ENCODE measurements around the gene OBP2B.
"Not testable (repeated sequence)": the region's sequence is repeated elsewhere in the genome, so short reads cannot be mapped to it uniquely, and the experiment has no call there.

OBP2B gene

DNA sequence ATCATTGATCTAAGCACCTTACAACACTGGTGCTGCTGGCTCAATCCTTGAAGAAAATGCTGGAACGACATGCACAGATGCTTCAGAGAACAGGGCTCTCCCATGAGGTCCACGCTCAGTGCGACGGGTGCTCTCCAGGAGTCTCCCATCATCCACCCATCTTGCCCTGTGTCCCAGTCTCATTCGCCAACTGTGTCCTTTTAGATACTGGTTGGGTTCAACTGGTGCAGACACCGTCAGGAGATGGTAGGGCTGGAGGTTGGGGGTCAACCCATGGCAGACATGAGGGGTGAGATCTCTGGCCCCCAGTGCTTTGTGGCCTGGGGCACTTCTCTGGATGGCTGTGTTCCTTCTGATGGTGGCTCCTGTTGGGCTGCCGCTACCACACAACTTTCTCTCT, 1.6 kb upstream of the OBP2B start:
- Histone ChIP-seq H3K36me3 (ENCODE audit: insufficient read depth, low read depth, low read length) (no peaks in the 10 kb centered on the region), H3K9ac (ENCODE audit: low read depth, low read length) (no peak overlapping the region), H3K27ac (ENCODE audit: low read length) (no peak overlapping the region), H3K27me3 (ENCODE audit: insufficient read depth, low read length) (peaks cover 51% of the 10 kb centered on the region), H3K4me1 (ENCODE audit: insufficient read depth, low read length) (no peaks in the 10 kb centered on the region), H3K4me3 (ENCODE audit: low read length) (no peak overlapping the region), H3K9me3 (ENCODE audit: insufficient read depth, low read depth, low read length) (no peaks in the 10 kb centered on the region)

DNA sequence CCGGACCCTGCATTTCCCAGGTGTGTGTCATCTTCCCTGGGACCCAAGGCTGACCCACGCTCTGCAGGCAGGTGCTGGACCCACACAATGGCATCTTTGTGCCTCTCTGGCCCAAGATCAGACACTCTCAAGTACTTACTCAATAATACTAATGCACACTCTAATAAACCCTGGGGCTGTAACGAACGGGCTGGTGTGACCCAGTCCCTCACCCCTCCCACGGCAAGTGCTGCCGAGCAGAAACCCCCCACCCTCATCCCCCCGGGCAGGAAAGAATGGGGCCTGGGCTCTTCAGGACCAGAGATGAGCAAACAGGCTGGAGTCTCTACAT, 1.1 kb upstream of the OBP2B start:
- H3K27me3 ChIP-seq (ENCODE audit: insufficient read depth, low read length) = peaks cover 47% of the 10 kb centered on the region
- H3K4me1 ChIP-seq (ENCODE audit: insufficient read depth, low read length) = no peaks in the 10 kb centered on the region
- no peak overlapping the region for H3K9ac ChIP-seq (ENCODE audit: low read depth, low read length)
- H3K27ac ChIP-seq (ENCODE audit: low read length) = no peak overlapping the region
- no peak overlapping the region for H3K4me3 ChIP-seq (ENCODE audit: low read length)
- no peaks in the 10 kb centered on the region for H3K9me3 ChIP-seq (ENCODE audit: insufficient read depth, low read depth, low read length)
- no peaks in the 10 kb centered on the region for H3K36me3 ChIP-seq (ENCODE audit: insufficient read depth, low read depth, low read length)

DNA sequence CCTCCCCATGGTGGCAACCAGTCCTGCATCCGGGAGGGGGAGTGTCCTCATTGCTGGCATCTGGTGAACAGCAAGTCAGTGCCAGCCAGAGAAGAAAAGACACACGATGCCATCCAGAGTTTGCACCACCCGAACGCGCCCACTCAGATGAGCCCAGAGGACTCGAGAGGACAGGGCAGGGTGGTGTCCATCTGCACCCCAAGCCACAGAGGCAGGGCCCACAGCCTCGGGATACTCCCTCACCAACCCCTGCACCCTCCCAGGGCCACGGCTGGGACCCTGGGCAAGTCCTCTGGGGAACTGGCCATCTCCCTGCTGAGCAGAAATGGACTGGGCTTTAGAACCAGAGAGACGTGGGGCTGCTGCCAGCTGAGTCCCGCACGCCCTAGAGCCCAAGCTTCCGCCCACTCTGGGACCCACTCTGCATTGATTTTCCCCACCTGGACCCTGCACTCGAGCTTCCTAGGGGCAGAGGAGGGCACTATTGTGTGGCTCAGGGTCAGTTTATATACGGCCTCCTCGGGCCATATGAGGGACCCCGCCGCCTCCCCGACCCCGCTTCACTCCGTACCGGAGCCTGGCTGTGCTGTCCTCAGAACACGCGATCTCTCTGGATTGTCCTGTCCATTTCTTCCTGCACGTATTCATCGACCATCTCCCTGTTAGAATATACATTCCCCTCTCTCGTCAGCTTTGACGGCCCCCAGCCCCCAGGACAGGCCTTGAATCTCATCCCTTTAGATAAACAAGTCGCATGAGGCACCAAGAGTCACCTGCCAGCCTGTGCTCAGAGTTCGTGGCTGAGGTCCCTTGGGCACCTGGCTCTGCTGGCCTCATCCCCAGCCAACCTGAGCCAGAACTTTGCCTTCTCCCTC, 514 bp upstream of the OBP2B start:
- peaks cover 43% of the 10 kb centered on the region for H3K27me3 ChIP-seq (ENCODE audit: insufficient read depth, low read length)
- not testable (repeated sequence) for H3K36me3 ChIP-seq (ENCODE audit: insufficient read depth, low read depth, low read length); H3K4me1 ChIP-seq (ENCODE audit: insufficient read depth, low read length); H3K9ac ChIP-seq (ENCODE audit: low read depth, low read length); H3K9me3 ChIP-seq (ENCODE audit: insufficient read depth, low read depth, low read length); H3K4me3 ChIP-seq (ENCODE audit: low read length); H3K27ac ChIP-seq (ENCODE audit: low read length)

DNA sequence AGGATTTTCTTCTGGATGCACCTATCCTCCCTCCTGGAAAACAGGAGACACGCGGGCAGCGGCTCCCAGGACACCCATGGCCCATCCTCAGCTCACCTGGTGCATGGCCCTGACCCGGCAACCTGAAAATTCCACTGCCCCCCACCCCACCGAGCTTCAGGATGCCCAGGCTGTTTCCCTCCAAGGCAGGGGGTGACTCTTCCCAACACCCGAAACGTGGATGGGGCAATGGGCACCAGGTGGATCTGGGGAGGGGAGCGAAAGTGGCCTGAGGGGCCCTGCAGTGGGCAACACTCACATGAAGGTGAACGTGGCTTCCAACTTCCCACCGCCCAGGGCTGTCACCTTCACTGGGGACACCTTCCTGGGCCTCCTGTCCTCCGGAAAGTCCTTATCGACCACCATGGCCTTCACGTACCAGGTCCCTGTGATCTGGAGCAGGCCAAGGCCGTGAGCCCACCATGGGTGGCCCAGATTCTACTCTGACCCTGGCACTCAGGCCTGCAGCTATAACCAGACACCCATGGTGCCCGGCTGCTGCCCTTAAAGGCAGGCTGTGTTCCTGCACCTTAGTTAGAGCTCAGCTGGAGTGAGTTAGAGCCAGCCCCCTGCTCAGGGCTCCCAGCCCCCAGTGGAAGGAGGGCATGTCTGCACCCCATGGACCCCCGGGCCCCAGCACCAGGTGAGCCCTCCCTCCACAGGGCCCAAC, 725 bp downstream of the OBP2B start:
- H3K27me3 ChIP-seq (ENCODE audit: insufficient read depth, low read length) = peaks cover 37% of the 10 kb centered on the region
- not testable (repeated sequence) for H3K4me1 ChIP-seq (ENCODE audit: insufficient read depth, low read length)

DNA sequence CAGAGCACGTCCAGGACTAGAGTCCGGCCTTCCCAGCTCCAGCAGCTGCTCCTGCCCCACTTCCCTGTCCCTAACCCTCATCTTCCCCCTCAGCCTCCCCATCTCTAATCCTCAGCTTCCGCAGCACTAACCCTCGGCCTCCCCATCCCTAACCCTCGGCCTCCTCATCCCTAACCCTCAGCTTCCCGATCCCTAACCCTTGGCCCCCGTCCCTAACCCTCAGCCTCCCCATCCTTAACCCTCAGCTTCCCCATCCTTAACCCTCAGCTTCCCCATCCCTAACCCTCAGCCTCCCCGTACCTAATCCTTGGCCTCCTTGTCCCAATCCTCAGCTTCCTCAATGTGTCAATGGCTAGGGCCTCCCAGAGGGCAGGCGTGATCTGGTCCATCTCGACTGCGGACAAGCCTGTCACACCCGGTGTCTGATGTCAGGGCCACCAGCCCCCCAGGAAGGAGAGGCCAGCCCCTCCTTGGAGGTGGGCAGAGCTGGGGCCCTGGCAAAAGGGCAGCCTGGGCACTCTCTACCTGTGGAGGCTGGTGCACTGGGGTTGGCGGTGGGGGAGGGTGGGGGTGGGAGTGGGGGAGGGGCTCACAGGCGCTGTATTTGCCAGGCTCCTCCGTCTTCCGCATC, 1.4 kb downstream of the OBP2B start:
- no peak overlapping the region for H3K4me3 ChIP-seq (ENCODE audit: low read length)
- no peaks in the 10 kb centered on the region for H3K4me1 ChIP-seq (ENCODE audit: insufficient read depth, low read length)
- no peak overlapping the region for H3K27ac ChIP-seq (ENCODE audit: low read length)
- no peaks in the 10 kb centered on the region for H3K36me3 ChIP-seq (ENCODE audit: insufficient read depth, low read depth, low read length)
- H3K9me3 ChIP-seq (ENCODE audit: insufficient read depth, low read depth, low read length) = no peaks in the 10 kb centered on the region
- no peak overlapping the region for H3K9ac ChIP-seq (ENCODE audit: low read depth, low read length)
- H3K27me3 ChIP-seq (ENCODE audit: insufficient read depth, low read length) = peaks cover 40% of the 10 kb centered on the region

More for the DNA sequence above, 725 bp downstream of the OBP2B start:
- H3K27ac ChIP-seq (ENCODE audit: low read length); H3K4me3 ChIP-seq (ENCODE audit: low read length); H3K9me3 ChIP-seq (ENCODE audit: insufficient read depth, low read depth, low read length); H3K36me3 ChIP-seq (ENCODE audit: insufficient read depth, low read depth, low read length); H3K9ac ChIP-seq (ENCODE audit: low read depth, low read length): not testable (repeated sequence)

DNA sequence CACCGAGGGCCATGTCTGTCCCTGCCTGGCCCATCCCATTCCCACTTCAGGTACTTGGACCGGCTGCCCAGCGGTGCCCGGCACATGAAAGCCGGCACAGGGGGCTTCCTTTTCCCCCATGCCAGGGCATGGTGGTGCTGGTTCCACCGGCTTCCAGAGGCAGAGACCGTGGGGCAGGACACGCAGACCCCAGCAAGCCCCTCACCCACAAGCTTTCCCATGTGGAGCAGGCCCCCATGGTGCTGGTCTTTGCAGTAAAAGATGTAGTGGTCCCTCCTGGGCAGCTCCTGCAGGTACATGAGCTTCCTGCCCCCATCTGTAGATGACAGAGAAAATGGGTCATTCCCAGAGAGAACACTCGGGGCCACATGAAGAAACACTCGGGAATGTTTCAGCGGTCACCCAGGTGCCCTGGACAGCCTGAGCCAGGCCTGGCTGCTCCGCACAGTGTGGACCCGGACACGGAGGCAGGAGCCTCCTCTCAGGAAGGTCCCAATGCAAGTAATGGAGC, 2.0 kb downstream of the OBP2B start:
- H3K9ac ChIP-seq (ENCODE audit: low read depth, low read length) = no peak overlapping the region
- no peaks in the 10 kb centered on the region for H3K36me3 ChIP-seq (ENCODE audit: insufficient read depth, low read depth, low read length)
- no peaks in the 10 kb centered on the region for H3K4me1 ChIP-seq (ENCODE audit: insufficient read depth, low read length)
- H3K9me3 ChIP-seq (ENCODE audit: insufficient read depth, low read depth, low read length) = no peaks in the 10 kb centered on the region
- H3K27ac ChIP-seq (ENCODE audit: low read length) = no peak overlapping the region
- H3K4me3 ChIP-seq (ENCODE audit: low read length) = no peak overlapping the region
- H3K27me3 ChIP-seq (ENCODE audit: insufficient read depth, low read length) = peaks cover 44% of the 10 kb centered on the region

DNA sequence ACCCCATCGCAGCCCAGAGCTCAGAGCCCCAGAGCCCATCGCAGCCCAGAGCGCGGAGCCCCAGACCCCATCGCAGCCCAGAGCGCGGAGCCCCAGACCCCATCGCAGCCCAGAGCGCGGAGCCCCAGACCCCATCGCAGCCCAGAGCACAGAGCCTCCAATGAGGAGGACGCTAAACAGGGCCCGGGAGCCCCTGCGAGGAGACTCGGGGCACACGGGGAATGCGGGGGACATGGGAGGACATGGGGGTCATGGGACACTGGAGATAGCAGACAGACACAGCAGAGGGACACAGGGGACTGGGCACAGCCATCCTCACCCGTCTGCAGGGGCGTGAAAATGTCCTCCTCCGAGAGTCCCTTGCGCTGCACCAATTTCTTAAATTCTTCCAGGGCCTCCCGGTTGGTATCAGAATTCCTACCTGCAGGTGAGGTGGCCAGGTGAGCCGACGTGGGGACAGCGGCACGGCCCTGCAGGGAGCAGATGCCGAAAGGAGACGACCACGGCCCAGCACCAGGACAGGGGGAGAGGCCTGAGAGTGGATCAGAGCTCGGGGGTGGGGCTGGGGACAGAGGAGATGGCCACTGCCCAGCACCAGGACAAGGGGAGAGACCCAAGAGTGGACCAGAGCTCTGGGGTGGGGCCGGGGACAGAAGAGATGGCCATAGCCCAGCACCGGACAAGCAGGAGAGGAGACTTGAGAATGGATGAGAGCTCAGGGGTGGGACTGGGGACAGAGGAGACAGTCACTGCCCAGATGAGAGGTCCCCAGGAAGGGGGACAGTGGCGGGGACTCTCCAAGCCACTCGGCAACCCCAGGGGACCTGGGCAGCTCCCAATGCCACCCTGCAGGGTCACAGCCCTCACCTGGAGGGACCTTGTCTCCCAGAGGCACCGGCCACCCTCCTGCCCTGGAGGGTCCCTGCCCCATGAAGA, 2.8 kb downstream of the OBP2B start:
- H3K36me3 ChIP-seq (ENCODE audit: insufficient read depth, low read depth, low read length) = no peaks in the 10 kb centered on the region
- H3K9me3 ChIP-seq (ENCODE audit: insufficient read depth, low read depth, low read length) = no peaks in the 10 kb centered on the region
- H3K27ac ChIP-seq (ENCODE audit: low read length) = no peak overlapping the region
- H3K4me1 ChIP-seq (ENCODE audit: insufficient read depth, low read length) = no peaks in the 10 kb centered on the region
- H3K9ac ChIP-seq (ENCODE audit: low read depth, low read length) = no peak overlapping the region
- peaks cover 49% of the 10 kb centered on the region for H3K27me3 ChIP-seq (ENCODE audit: insufficient read depth, low read length)
- H3K4me3 ChIP-seq (ENCODE audit: low read length) = no peak overlapping the region

DNA sequence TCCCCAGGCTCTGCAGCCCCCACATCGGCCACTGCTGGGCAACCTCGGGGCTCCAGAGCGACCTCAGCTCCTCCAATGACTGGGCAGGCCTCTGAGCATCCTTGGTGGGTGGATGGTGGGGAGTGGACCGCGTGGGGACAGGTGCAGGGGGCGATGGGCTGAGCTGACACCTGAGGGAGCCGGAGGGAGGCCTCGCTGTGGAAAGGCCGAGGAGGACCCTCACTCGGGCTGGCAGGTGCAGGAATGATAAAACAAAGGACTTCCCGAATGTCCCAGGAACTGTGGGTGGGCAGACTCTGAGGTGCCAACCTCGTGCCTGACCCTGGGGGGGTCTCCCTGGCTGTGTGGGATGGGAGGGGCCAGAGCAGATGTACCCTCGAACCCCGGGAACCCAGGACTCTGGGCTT, 3.6 kb downstream of the OBP2B start:
- not testable (repeated sequence) for H3K9ac ChIP-seq (ENCODE audit: low read depth, low read length); H3K27ac ChIP-seq (ENCODE audit: low read length); H3K36me3 ChIP-seq (ENCODE audit: insufficient read depth, low read depth, low read length); H3K9me3 ChIP-seq (ENCODE audit: insufficient read depth, low read depth, low read length); H3K4me1 ChIP-seq (ENCODE audit: insufficient read depth, low read length); H3K4me3 ChIP-seq (ENCODE audit: low read length)
- peaks cover 49% of the 10 kb centered on the region for H3K27me3 ChIP-seq (ENCODE audit: insufficient read depth, low read length)

DNA sequence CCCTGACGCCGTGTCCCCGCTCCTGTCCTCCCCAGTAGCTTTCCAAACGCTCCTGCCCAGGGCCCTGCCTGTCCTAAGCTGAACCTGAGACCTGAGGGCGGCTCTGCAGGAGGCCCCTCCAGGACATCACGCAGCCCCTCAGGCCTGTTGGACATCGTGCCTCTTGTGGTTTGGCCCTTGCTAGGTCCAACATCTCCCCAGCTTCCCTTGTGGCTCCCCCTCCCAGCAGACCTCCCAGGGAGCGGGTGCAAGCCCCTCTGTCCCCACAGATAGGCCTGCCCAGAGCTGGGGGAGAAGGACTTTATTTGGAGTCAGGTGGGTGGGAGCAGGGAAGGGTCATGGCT, 4.1 kb downstream of the OBP2B start:
- peaks cover 49% of the 10 kb centered on the region for H3K27me3 ChIP-seq (ENCODE audit: insufficient read depth, low read length)
- no peak overlapping the region for H3K4me3 ChIP-seq (ENCODE audit: low read length)
- no peak overlapping the region for H3K27ac ChIP-seq (ENCODE audit: low read length)

DNA sequence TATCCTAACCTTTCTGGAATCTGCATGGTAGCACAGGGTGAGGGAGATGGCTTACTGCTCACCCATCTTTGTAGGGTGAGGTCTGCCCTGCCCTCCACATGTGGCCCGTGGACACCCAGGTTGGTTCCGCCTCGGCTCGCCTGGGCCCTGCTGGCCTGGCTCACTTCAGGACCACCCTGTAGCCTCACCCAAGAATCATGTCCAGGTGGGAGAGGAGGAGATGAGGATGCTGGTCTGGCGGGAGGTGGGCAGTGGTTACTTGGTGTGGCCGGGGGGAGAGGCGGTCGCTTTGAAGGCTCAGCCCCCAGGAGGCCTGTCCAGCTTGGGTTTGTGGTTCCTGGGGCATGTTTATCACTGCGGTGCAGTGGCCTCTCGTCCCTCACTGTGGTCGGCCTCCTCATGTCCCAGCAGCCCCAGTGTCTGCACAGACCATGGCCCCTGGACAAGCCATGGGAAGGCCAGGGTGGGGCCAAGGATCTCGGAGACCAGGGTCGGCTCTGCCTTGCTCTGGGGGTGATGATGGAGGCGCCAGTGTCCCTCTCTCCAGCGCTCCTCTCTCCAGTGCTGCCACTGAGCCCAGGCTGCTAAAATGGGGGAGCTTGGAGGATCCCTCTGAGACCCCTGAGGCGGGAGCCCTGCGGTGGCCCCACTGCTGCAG, 4.6 kb downstream of the OBP2B start:
- no peaks in the 10 kb centered on the region for H3K4me1 ChIP-seq (ENCODE audit: insufficient read depth, low read length)
- no peaks in the 10 kb centered on the region for H3K9me3 ChIP-seq (ENCODE audit: insufficient read depth, low read depth, low read length)
- H3K36me3 ChIP-seq (ENCODE audit: insufficient read depth, low read depth, low read length) = no peaks in the 10 kb centered on the region
- peaks cover 45% of the 10 kb centered on the region for H3K27me3 ChIP-seq (ENCODE audit: insufficient read depth, low read length)
- no peak overlapping the region for H3K4me3 ChIP-seq (ENCODE audit: low read length)
- no peak overlapping the region for H3K9ac ChIP-seq (ENCODE audit: low read depth, low read length)
- no peak overlapping the region for H3K27ac ChIP-seq (ENCODE audit: low read length)

More for the DNA sequence above, 4.1 kb downstream of the OBP2B start:
- no peak overlapping the region for H3K9ac ChIP-seq (ENCODE audit: low read depth, low read length)
- H3K9me3 ChIP-seq (ENCODE audit: insufficient read depth, low read depth, low read length) = no peaks in the 10 kb centered on the region
- H3K36me3 ChIP-seq (ENCODE audit: insufficient read depth, low read depth, low read length) = no peaks in the 10 kb centered on the region
- H3K4me1 ChIP-seq (ENCODE audit: insufficient read depth, low read length) = no peaks in the 10 kb centered on the region
